Left colon (tissue), 2 donors: ENCODE measurements around the gene MARCHF4. TPM values are rescaled to one million over a fixed set of nuclear protein-coding genes. Genes with fewer than 3 reads are reported as not detected.
"Not testable (repeated sequence)": the region's sequence is repeated elsewhere in the genome, so short reads cannot be mapped to it uniquely, and the experiment has no call there.

Source experiments
- ATAC-seq: fragments of 200-7000 bp; cut with Tn5 transposase; one replicate; pipeline ENCODE4 v1.9.1; 2020; ENCODE audit warnings: mild to moderate bottlenecking, moderate library complexity
- DNase-seq, 2 donors: peaks; one replicate each; pipeline ENCODE4 v3.0.0-alpha.2; 2020
- intact Hi-C, 2 donors: fragments of 100-400 bp; cut with DNase I in 1 of 2; cut with micrococcal nuclease in 1 of 2; formaldehyde crosslinking; loops; one replicate each; pipeline versions ENCODE4 v1.11.2 to v1.14.0; 2022; cut with DNase I, micrococcal nuclease
- total RNA-seq, 2 donors: library from RNA; stranded (reverse); fragmentation: NEBNext Ultra II Directional; extraction: Animal tissue kit (Norgen Biotek cat#: 25700); gene quantifications; one replicate each; pipeline ENCODE4 v1.2.1, GENCODE V29; 2021
- donor health status: DM: no; HTN: no; CAD: no.
- donor health status: DM: yes; HTN: yes; CAD: no.

MARCHF4 gene
- total RNA-seq, 2 donors from 2014 or later = 0.37 to 0.73 TPM

GRCh38 chr2:216394881-216395280, 22.6 kb upstream of the MARCHF4 start:
- DNase-seq (no peak), ATAC-seq (no peak)
- intact Hi-C loops = no loop called here

- ATAC-seq (no peak), DNase-seq (no peak)
- intact Hi-C loops = no loop called here
Observed at GRCh38 chr2:216392945-216393840, 20.9 kb upstream of the MARCHF4 start.

- intact Hi-C loops = no loop called here
- ATAC-seq (no peak), DNase-seq (no peak)
Observed at GRCh38 chr2:216392018-216392562, 19.8 kb upstream of the MARCHF4 start.

GRCh38 chr2:216391401-216391800, 19.1 kb upstream of the MARCHF4 start:
- intact Hi-C loops = no loop called here
- no peak for DNase-seq
- no peak for ATAC-seq

- no peak for ATAC-seq
- no peak for DNase-seq
- intact Hi-C loops = no loop called here
Observed at GRCh38 chr2:216389570-216389969, 17.3 kb upstream of the MARCHF4 start.

- intact Hi-C loops = no loop called here
- no peak for ATAC-seq
- no peak for DNase-seq
Observed at GRCh38 chr2:216388046-216388884, 16.0 kb upstream of the MARCHF4 start.

- DNase-seq (no peak), ATAC-seq (no peak)
- intact Hi-C loops = no loop called here
Observed at GRCh38 chr2:216387262-216387661, 15.0 kb upstream of the MARCHF4 start.

GRCh38 chr2:216385478-216385877, 13.2 kb upstream of the MARCHF4 start:
- DNase-seq (no peak), ATAC-seq (no peak)
- intact Hi-C loops = no loop called here

GRCh38 chr2:216384409-216384808, 12.1 kb upstream of the MARCHF4 start:
- DNase-seq, ATAC-seq, intact Hi-C loops: not testable (repeated sequence)

GRCh38 chr2:216379977-216380376, 7.7 kb upstream of the MARCHF4 start:
- ATAC-seq (no peak), DNase-seq (no peak)
- intact Hi-C loops = no loop called here

GRCh38 chr2:216375286-216375685, 3.0 kb upstream of the MARCHF4 start:
- DNase-seq (no peak), ATAC-seq (no peak)
- intact Hi-C loops = no loop called here

- intact Hi-C loops = no loop called here
- ATAC-seq (no peak), DNase-seq (no peak)
Observed at GRCh38 chr2:216373896-216374295, 1.6 kb upstream of the MARCHF4 start.

GRCh38 chr2:216372761-216373291, 543 bp upstream of the MARCHF4 start:
- ATAC-seq (no peak), DNase-seq (no peak)
- intact Hi-C loops = no loop called here

- ATAC-seq (no peak), DNase-seq (no peak)
- intact Hi-C loops = no loop called here
Observed at GRCh38 chr2:216370961-216371712, 1.1 kb downstream of the MARCHF4 start.

GRCh38 chr2:216369821-216370220, 2.5 kb downstream of the MARCHF4 start:
- intact Hi-C loops = no loop called here
- ATAC-seq (no peak), DNase-seq (no peak)

GRCh38 chr2:216366777-216367471, 5.4 kb downstream of the MARCHF4 start:
- ATAC-seq (no peak), DNase-seq (no peak)
- intact Hi-C loops = no loop called here

- intact Hi-C loops = no loop called here
- ATAC-seq (no peak), DNase-seq (no peak)
Observed at GRCh38 chr2:216365518-216365917, 6.8 kb downstream of the MARCHF4 start.

- intact Hi-C loops = no loop called here
- DNase-seq (no peak), ATAC-seq (no peak)
Observed at GRCh38 chr2:216363221-216363620, 9.1 kb downstream of the MARCHF4 start.
